Measurements from ENCODE around the gene CYFIP1. TPM values are rescaled to one million over a fixed set of nuclear protein-coding genes. Genes with fewer than 3 reads are reported as not detected.

The CYFIP1 gene
- total and polyA plus RNA-seq, 10 of the 15 experiments (the other 5 are each of a cell fraction or from before 2014, with no cell fraction given) = 3.5 to 46.2 (median 28.3) TPM

DNA sequence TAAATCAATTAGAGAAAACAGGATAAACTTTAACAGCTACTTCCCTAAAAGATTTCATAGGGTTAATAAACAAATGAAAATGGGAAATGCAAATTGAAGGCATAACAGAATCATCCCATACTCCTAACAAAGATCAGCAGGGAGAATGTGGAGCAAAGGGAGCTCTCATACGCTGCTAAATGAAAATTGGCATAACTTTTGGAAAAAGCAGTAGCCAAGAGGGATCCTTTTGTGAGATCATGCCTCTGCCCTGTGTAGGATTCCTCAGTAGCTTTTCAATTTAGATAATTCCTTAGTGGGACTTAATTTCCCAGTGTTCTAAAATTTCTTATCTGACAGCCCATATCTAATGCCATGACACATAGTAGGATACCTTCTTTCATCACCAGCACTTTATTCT is 123.5 kb downstream of the CYFIP1 start (continued):
- TF ChIP-seq HDAC6 (IDR thresholded peaks at IDR 0.05; ENCODE audit: unreplicated experiment) (no peak), YBX1 (IDR thresholded peaks at IDR 0.05) (no peak), RFX5 (IDR thresholded peaks at IDR 0.05; ENCODE audit: low read depth, low read length) (no peak), LARP7 (IDR thresholded peaks at IDR 0.05) (no peak)

DNA sequence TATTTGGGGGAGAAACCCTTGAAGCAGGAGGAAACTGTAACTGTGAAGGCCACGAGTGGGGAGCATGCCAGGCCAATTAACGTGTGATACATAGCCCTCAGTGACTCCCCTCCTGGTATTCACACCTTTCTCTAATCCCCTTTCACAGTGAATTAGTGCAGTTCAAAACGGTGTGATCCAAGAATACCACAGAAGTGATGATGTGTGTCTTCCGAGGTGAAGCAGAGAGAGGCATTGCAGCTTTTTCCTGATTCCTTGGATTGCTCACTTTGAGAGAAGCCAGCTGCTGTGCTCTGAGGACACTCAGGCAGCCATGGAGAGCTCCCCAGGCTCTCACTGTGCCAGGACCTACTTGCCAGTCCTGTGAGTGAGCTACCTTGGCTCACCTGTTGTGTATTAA is 124.4 kb downstream of the CYFIP1 start:
- 88% methylated on average over 4 of the region's 4 CpGs for WGBS (ENCODE audit: insufficient coverage, insufficient replicate concordance, low lambda C conversion rate, missing lambda C conversion rate)
- in situ Hi-C loops (cut with MboI) = loop anchor here (5.0 kb wide), 1 partner anchor 57 kb away; no protein-coding TSS in a partner anchor

More for the DNA sequence above, 124.4 kb downstream of the CYFIP1 start:
- H3K4me3 ChIP-seq = no peak overlapping the region
- no peaks in the 10 kb centered on the region for H3K27me3 ChIP-seq (replicated peaks in 1 of 2; ENCODE audit: control insufficient read depth in 2 of 2, insufficient read depth in 2 of 2, low read length in 1 of 2)
- no peak for DNase-seq (ENCODE audit: low read depth, low spot score)
- H3K4me2 ChIP-seq (ENCODE audit: control insufficient read depth, insufficient read depth) = no peak overlapping the region
- H2AFZ ChIP-seq (ENCODE audit: control insufficient read depth, low read depth, low read length) = no peak overlapping the region
- H3K9me3 ChIP-seq (replicated peaks; ENCODE audit: control insufficient read depth, insufficient read depth, low read length) = no peaks in the 10 kb centered on the region
- ChIA-PET POLR2A (interaction anchor here (1.1 to 1.8 kb wide), 2 partner anchors 10 kb away, joined by 3 to 5 read pairs; no protein-coding TSS in a partner anchor), RAD21 (ENCODE audit: unreplicated experiment) (no interaction called here), SMC1A (ENCODE audit: uncharacterized antibody, unreplicated experiment) (no interaction called here), CTCF (no interaction called here)
- no TSS peak for BruUV-seq (replicated peaks)
- no peaks in the 10 kb centered on the region for H4K20me1 ChIP-seq (ENCODE audit: control insufficient read depth, insufficient read depth)
- H3K79me2 ChIP-seq (ENCODE audit: control insufficient read depth, insufficient read depth, low read length) = peaks cover 6% of the 10 kb centered on the region
- peaks cover 12 to 46% of the 10 kb centered on the region in 2 experiments for H3K36me3 ChIP-seq (ENCODE audit: control insufficient read depth in 2 of 2, insufficient read depth in 2 of 2, low read length in 1 of 2)
- intact Hi-C loops (cut with micrococcal nuclease; ENCODE audit: unreplicated experiment) = loop anchor here (10.0 kb wide), 2 partner anchors 69 to 119 kb away; no protein-coding TSS in a partner anchor
- FAIRE-seq = no peak
- H3K9ac ChIP-seq (ENCODE audit: control insufficient read depth, insufficient read depth, low read length) = no peak overlapping the region
- H3K4me1 ChIP-seq (ENCODE audit: control insufficient read depth, insufficient read depth, low read length) = no peaks in the 10 kb centered on the region
- no peak for ATAC-seq
- TF ChIP-seq POLR2AphosphoS5 (IDR thresholded peaks at IDR 0.05; ENCODE audit: low read length) = 0 out of 2 replicates have a peak, but pooled peaks have one; percentile 27
- TF ChIP-seq, protein P1, sequence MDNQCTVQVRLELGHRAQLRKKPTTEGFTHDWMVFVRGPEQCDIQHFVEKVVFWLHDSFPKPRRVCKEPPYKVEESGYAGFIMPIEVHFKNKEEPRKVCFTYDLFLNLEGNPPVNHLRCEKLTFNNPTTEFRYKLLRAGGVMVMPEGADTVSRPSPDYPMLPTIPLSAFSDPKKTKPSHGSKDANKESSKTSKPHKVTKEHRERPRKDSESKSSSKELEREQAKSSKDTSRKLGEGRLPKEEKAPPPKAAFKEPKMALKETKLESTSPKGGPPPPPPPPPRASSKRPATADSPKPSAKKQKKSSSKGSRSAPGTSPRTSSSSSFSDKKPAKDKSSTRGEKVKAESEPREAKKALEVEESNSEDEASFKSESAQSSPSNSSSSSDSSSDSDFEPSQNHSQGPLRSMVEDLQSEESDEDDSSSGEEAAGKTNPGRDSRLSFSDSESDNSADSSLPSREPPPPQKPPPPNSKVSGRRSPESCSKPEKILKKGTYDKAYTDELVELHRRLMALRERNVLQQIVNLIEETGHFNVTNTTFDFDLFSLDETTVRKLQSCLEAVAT (IDR thresholded peaks at IDR 0.05) = no peak
- no peak overlapping the region for H3K27ac ChIP-seq (ENCODE audit: control insufficient read depth, insufficient read depth)

Measured in GM12878 (cell line).